Right lobe of liver (tissue), 6 donors: ENCODE data around the gene KRTAP5-1. TPM values are rescaled to one million over a fixed set of nuclear protein-coding genes. Genes with fewer than 3 reads are reported as not detected.

Experiments
- ATAC-seq, 4 donors: fragments of 200-7000 bp; cut with Tn5 transposase; one replicate each; pipeline ENCODE4 v1.9.1; 2020; ENCODE audit warnings: mild to moderate bottlenecking in 4 of 4, moderate library complexity in 4 of 4
- DNase-seq, 3 donors: peaks; one replicate each; pipeline ENCODE4 v3.0.0-alpha.2; 2020
- H3K27ac ChIP-seq, 3 donors: fragments of 200-600 bp; one replicate each; pipeline ENCODE4 v1.8.0; 2022
- H3K27me3 ChIP-seq, 2 donors: fragments of 200-600 bp; one replicate each; pipeline ENCODE4 v1.8.0; 2022
- H3K36me3 ChIP-seq, 4 donors: fragments of 200-600 bp; sonication (generic) in 1 of 4; one replicate each; pipeline versions ENCODE4 v1.5.1 to v1.8.0; 2017 to 2022; ENCODE audit warnings: control low read depth in 1 of 4
- H3K4me1 ChIP-seq, 4 donors: fragments of 200-600 bp; sonication (generic) in 1 of 4; one replicate each; pipeline versions ENCODE4 v1.5.1 to v1.8.0; 2017 to 2022; ENCODE audit warnings: control low read depth in 1 of 4
- H3K4me3 ChIP-seq, 3 donors: fragments of 200-600 bp; one replicate each; pipeline ENCODE4 v1.8.0; 2022
- H3K9me3 ChIP-seq, 4 donors: fragments of 200-600 bp; sonication (generic) in 1 of 4; one replicate each; pipeline versions ENCODE4 v1.5.1 to v1.8.0; 2017 to 2022; ENCODE audit warnings: control low read depth in 1 of 4
- CTCF ChIP-seq, 4 donors: fragments of 200-600 bp in 3 of 4; fragments of 450-650 bp in 1 of 4; IDR thresholded peaks; one replicate each; pipeline versions ENCODE4 v1.5.1 to v1.8.0; 2016 to 2022; ENCODE audit warnings: antibody characterized with exemption in 4 of 4, mild to moderate bottlenecking in 2 of 4
- POLR2A ChIP-seq: fragments of 450-650 bp; IDR thresholded peaks from one replicate; pipeline ENCODE4 v1.6.1; 2017; ENCODE audit warnings: antibody characterized with exemption, mild to moderate bottlenecking
- WGBS: methylation state at CpG from one replicate; pipeline ENCODE4 v1.1.6; 2018; ENCODE audit warnings: low coverage, low lambda C conversion rate; ENCODE audit not compliant: insufficient coverage; ENCODE audit errors: missing lambda C conversion rate; 5-methylcytosine and 5-hydroxymethylcytosine counted together
- intact Hi-C, 2 donors: fragments of 100-400 bp; cut with DNase I; formaldehyde crosslinking; loops; one replicate each; pipeline versions ENCODE4 v1.11.2 to v1.14.1; 2022
- total RNA-seq, 6 experiments: library from RNA; depleted of rRNA in 2 of 6; stranded (reverse); fragments of >200 nt in 2 of 6; fragmentation: NEBNext Ultra II Directional in 3 of 6; extraction: Animal tissue kit (Norgen Biotek cat#: 25700) in 3 of 6; gene quantifications; one replicate each; pipeline versions ENCODE4 v1.1.0 to v1.2.4, GENCODE V29; 2016 to 2023
- donor health status: DM: no; HTN: yes; CAD: no.
- donor health status: DM: no; HTN: no; CAD: no.
- donor health status: DM: no; HTN: no; CAD: no.
- donor health status: DM: no; HTN: yes; CAD: no.
- donor health status: DM: no; HTN: yes; CAD: no.

Gene KRTAP5-1
- total RNA-seq, 6 experiments from 2014 or later, result not detected

GRCh38 chr11:1560649-1561251, 24.3 kb downstream of the KRTAP5-1 start:
- Histone ChIP-seq H3K27ac (no peak overlapping the region), H3K27me3 (no peaks in the 10 kb centered on the region), H3K9me3 (no peaks in the 10 kb centered on the region), H3K4me1 (peaks cover 0 to 18% (median 7%) of the 10 kb centered on the region in 4 donors), H3K4me3 (no peak overlapping the region), H3K36me3 (no peaks in the 10 kb centered on the region)
- 79% methylated on average over 2 of the region's 8 CpGs for WGBS
- intact Hi-C loops, result no loop called here
- TF ChIP-seq CTCF (IDR thresholded peaks at IDR 0.05), result no peak
- no peak for TF ChIP-seq POLR2A
- ATAC-seq, result no peak
- no peak for DNase-seq

DNA sequence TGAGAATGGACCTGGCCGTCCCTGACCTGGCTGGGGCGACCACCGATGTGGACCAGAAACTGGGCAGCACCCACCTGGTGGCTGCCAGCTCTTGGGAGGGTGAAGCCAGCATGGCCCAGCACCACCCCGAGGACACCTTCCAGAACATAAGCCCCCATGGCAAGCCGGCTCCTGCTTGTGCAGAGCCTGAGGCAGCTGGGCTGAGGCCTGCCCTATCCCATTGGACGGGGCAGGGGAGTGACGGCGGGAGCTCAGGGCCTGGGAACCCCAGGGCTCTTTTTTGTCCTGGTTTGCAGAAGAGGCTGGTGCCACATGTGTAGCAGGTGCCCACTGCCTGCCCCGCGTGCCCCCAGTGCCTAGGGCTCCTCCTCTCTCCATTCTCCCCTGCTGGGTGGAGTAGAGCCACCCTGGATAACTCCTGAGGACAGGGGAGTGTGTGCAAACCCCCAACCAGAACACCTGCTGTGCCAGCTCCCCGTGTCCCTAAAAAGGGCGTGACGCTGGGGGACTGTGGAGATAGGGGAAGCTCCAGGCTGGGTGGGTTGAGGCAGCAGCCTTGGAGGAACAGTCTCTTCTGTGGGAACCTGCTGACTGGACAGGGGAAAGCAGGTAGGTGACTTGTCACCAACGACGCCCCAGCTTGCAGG, 25.0 kb downstream of the KRTAP5-1 start:
- intact Hi-C loops, result no loop called here
- Histone ChIP-seq H3K4me1 (peaks cover 0 to 18% (median 7%) of the 10 kb centered on the region in 4 donors), H3K27ac (peak overlapping the region; percentile 27 to 51 (median 43)), H3K9me3 (no peaks in the 10 kb centered on the region), H3K4me3 (no peak overlapping the region), H3K36me3 (no peaks in the 10 kb centered on the region), H3K27me3 (no peaks in the 10 kb centered on the region)
- no peak for DNase-seq
- TF ChIP-seq CTCF (IDR thresholded peaks at IDR 0.05), result no peak
- no peak for TF ChIP-seq POLR2A
- no peak for ATAC-seq
- 30% methylated on average over 2 of the region's 15 CpGs for WGBS

DNA sequence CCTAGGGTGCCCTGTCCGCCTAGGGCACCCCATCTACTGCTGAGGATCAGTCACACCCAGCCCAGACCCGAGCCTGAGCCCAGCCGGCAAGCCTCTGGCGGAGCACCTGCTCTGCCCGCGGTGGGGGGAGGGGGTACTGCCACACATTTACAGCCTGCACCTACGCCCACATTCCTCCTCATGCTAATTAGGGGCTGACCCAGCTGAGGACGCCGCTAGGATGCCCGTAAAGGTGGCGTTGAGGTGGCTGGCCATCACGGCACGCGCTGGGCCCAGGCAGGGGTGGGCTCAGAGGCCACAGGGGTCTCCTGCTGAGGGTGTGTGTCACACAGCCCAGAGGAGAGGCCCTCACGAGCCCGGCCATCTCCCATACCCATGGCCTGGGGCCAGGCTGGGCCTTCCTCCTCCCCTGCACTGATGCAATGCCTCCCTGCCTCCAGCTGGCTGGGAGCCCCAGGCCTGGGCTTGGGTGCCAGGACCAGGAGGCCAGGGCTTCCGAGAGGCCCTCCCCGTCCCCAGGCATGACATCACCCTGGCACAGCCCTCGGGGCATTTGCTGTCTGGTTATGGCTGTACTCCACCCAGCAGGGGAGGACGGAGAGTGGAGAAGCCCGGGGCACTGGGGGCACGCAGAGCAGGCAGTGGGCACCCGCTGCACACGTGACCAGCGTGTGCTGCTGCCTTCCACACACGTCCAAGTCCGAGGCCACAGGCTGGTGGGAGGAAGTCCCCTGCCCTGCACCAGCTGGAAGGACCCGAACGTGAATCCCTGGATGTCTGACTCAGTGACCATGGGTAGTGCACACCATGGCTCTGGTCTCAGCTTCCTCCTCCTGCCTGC, 25.8 kb downstream of the KRTAP5-1 start:
- no peaks in the 10 kb centered on the region for H3K36me3 ChIP-seq
- ATAC-seq, result peak; percentile 87 to 92 (median 90)
- H3K9me3 ChIP-seq, result no peaks in the 10 kb centered on the region
- H3K4me1 ChIP-seq, result peaks cover 0 to 18% (median 7%) of the 10 kb centered on the region in 4 donors
- intact Hi-C loops, result no loop called here
- DNase-seq, result peak; percentile 95 to 98 (median 97)
- no peaks in the 10 kb centered on the region for H3K27me3 ChIP-seq
- peak overlapping the region; percentile 51 to 74 (median 67) for H3K27ac ChIP-seq
- H3K4me3 ChIP-seq, result peak overlapping the region; percentile 9 to 31 (median 25)
- 14% methylated on average over 7 of the region's 29 CpGs for WGBS
- no peak for TF ChIP-seq CTCF (IDR thresholded peaks at IDR 0.05)
- TF ChIP-seq POLR2A, result peak; percentile 80

- Histone ChIP-seq H3K4me3 (peak overlapping the region in 2 of 3 donors; percentile 9 to 31), H3K27ac (peak overlapping the region; percentile 51 to 74 (median 67)), H3K9me3 (no peaks in the 10 kb centered on the region), H3K36me3 (no peaks in the 10 kb centered on the region), H3K4me1 (peaks cover 0 to 18% (median 7%) of the 10 kb centered on the region in 4 donors), H3K27me3 (no peaks in the 10 kb centered on the region)
- 26% methylated on average over 8 of the region's 12 CpGs for WGBS
- DNase-seq (no peak), ATAC-seq (peak in 1 of 4 donors; percentile 3)
- TF ChIP-seq CTCF (IDR thresholded peaks at IDR 0.05), result no peak
- TF ChIP-seq POLR2A, result no peak
- intact Hi-C loops, result no loop called here
These were observed 26.3 kb downstream of the KRTAP5-1 start for GRCh38 chr11:1558775-1559110.
